HG03139 (cell line): Measurements from ENCODE around the gene RELCH.

Source experiments
- ATAC-seq: cut with Tn5 transposase; IDR thresholded peaks from one replicate; pipeline ENCODE4 v1.9.1; 2021; ENCODE audit not compliant: unreplicated experiment

The RELCH gene

DNA sequence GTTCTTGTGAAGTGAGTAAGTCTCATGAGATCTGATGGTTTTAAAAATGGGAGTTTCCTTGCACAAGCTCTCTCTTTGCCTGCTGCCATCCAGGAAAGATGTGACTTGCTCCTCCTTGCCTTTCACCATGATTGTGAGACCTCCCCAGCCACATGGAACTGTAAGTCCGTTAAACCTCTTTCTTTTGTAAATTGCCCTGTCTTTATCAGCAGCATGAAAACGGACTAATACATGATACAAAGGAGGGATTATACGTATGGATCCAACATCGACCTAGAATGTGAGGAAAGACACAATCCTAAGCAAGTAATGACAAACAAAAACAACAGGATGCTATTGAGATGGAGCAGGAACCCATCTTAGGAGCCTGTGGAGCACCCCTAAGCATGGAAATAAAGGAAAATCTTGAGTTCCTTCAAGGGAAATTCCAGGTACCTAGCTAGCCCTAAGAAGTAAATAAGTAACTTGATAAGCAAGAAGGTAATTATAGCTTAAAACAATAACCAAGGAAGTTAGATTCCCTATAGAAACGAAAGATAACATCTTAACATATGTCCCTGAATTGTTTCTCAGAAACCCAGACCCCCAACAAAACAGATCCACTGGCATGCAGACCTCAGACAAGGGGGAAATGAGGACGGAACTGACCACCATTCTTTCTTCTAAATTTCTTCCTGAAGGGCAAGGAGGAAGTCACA, 136.6 kb downstream of the RELCH start:
- no peak for ATAC-seq

DNA sequence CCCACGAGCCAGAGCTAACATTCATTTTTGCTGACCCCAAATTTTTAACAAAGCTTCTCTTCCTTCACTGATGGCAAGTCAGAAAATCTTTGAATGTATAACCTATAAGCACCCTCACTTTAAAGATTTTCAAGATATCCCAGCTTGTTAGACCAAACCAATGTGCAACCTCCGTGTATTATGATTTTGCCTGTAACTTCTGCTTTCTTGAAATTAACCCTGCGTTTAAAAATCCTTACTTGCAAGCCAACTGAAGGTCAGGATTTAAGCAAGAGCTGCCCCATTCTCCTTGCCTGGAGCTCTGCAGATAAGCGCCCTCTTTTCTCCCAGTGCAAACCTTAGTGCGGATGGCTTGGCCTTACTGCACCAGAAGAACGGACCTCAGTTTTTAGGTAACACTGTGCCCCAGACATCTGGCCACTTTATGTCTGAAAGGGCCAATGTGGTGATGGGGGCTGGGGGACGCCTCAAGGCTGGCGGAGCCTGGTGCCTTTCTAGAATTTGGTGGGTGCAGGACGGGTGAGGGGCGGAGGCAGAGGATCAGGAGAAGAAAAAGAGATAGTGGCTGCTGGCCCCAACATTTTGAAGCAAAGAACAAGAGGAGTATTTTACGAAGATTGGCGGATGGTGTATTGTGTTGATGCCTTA, 137.2 kb downstream of the RELCH start:
- no peak for ATAC-seq

DNA sequence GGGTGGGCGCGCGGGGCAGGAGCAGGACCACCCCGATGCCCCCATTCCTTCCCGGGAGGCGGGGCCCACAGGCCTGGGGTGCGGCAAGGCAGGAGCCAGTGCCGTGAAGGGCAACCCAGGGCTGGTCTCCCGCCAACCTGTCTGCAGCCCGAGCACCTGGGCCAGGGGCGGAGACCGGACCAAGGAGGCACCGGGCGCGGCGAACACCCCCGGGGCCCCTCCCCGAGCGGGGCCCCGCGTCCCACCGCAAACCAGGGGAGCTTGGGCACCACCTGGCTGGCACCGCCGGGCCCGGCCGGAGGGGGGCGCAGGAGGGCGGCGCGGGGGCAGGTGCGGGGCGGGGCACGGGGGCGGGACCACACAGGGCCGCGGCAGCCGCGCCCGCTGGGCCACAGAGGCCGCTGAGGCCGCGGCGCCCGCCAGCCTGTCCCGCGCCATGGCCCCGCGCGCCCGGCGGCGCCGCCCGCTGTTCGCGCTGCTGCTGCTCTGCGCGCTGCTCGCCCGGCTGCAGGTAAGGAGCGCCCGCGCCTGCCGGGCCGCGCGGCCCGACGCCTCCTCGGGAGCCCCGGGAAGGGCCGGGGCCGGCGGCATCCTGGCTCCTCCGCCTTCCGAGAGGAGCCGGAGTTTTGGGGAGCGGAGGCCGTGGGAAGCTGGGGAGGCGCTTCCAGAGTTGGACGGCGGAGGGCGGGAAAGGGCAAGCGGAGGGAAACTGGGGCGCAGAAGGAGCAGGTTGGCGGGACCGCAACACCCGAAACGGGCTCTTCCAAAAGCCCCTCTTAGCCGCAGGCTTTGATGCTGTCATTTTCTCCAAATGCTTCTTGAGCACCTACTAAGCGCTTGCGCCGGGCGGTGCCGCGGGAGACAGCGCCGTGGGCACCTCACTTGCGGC, 138.1 kb downstream of the RELCH start, which contains the start of gene TNFRSF11A:
Gene TNFRSF11A (plus strand): TSS at position 394 of the 889 bp plus-strand sequence. CDS start 43 bp downstream, at position 437.
- ATAC-seq = peak; percentile 48

DNA sequence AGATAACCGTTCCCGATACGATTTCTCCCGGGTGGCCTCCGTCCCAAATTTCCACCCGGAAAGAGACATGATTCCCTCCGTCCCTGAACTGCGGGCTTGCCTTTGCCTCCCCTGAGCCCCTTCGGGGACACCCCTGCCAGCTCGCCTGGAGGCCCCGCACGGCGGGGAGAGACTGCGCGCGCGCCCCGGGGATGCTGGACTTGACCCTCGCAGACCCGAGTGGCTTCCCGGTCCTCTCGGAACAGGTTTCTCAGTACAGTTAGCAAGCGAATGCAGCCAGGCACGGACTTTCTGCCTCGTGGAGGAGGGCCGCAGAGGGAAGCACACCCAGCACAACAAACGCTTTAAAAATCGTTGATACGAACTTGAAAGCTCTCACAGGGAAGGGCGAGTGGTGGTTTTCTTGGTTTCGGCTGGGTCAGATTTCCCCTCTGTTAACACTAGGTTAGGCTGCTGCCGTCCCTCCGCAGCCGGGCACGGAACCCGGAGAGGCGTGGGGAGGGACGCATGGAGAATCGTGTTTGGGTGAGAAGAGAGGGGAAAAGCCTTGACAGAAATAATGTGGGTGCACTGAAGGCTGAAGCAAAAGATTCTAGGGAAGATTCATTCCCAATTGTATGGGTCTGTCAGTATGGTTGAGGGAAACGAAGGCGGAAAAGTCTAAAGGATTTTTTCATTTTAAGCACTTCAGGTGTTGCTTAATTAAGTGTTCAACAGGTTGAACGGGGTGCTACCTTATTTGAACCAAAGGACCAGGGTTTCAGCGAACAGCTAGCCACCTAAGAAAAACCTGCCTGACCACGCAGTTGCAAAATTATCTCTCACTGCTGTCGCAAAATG, 139.0 kb downstream of the RELCH start:
- no peak for ATAC-seq

DNA sequence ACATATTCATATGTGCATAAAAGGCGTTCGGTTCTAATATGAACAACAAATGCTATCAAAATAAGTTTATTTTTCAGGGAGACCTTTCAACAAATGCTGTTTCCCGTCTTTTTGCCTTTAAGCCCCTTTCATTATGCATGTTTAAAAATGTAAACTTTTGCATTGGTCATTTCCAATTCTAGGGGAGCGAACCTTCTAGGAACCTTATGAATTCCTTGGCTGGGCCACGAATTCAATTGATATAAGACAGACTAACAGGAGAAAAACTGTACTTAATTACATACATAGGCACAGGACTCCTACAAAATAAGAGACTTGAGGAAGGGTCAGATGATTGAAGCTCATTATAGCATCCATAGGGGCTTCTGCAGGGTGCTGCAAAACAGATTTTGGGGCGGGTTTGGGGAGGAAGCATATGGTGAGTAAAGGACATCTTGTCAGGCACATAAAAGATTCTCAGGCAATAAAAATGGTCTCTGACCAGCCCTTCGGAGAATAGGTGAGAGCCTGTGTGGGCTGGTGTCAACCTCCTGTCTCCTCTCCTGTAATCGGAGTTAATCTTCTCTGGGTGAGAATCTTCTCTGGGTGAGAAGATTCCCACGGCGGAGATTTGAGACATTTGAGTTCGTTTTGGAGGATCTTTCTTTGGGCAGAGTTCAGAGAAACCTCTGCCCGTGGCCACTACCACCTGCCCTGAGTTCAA, 139.7 kb downstream of the RELCH start:
- no peak for ATAC-seq

DNA sequence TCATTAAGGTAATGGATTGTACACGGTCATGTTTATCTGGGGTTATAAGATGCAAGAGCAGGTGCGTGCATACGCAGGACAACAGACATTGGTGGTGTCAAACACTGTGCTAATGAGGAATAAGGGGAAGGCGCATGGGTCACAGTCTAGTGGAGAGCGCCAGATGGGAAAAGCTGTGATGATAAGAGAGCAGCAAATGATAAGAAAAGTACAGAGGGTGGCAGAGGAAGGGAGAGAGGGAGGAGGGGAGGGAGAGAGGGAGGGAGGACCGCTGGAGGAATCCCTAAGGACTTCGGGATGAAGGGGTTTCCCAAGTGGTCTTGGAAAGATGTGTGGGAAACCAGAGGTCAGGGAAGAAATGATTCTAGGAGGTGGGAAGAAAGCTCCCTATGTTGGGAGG, 140.9 kb downstream of the RELCH start:
- no peak for ATAC-seq

DNA sequence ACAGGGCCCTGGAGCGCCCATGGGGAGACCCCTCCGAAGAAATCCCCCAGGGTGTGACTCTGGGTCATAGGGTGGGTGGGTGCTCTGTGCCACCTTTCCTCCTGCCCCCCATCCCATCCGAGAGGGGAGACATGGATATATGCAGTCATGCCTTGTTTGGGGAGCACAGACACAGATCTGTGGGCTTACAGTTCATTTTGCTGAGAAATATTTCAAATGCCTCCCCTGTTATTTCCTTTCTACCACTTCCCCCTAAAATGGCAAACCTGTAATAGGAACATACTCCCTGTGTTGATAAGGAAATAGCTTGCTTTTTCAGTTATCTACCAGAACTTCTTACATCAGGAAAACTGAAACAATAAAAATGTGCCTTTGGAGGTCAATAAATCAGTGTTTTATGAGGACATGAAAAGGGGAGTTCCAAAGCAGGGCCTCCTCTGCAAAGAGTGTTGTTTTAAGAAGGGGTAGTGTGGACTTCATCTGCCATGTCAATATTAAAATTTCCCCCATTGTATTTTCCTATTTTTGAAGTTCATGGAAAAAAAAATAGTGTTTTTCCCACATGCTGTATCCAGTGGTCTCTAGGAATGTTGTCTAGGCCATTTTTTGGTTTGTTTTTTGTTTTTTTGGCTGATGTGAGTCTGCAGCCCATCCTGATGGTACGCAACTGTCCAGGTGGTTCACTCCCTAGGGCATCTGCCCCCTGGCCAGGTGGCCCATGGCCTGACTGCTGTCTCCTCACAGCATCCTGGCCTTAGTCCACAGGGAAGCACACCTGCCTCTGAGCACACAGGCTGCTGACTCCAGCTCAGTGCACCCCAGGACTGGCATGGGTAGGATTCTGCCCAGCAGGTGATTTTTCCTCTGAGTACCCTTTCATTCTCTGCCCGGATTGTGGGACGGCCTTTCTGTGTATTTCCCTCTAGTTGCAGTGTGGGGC, 141.8 kb downstream of the RELCH start:
- ATAC-seq = no peak

DNA sequence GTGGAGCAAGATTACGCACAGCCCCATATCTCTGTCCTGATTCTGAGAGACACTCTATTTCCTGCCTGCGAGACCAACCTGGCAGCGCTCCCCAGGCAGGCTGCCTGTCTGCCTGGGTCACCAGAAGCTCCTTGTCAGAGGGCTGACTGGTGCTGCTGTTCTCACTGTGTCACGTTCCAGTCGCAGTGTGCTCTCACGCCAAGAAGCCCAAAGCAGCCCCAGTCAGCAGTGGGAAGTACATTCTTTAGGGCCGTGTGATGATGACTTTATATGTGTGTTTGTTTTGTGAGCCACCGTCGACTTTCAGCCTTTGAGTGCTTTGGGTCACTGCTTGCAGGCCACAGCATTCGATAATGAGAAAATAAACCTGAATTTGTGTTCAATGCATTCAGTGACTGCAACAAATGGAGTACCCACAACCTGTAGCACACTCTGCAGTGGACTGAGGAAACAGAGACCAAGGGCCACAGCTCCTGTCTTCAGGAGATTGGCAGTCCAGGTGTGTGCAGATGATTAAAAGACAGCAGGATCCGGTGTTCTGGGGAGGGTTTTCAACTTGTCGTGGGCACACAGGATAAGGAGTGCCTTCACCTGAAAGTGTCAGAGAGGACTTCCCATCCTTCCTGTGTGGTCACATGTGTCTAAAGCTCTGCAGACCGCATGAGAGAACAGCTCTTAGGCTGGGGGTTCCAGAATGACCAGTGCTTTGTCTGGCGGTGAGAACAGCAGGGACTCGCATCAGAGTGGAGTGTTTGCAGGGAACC, 142.8 kb downstream of the RELCH start:
- ATAC-seq = no peak

DNA sequence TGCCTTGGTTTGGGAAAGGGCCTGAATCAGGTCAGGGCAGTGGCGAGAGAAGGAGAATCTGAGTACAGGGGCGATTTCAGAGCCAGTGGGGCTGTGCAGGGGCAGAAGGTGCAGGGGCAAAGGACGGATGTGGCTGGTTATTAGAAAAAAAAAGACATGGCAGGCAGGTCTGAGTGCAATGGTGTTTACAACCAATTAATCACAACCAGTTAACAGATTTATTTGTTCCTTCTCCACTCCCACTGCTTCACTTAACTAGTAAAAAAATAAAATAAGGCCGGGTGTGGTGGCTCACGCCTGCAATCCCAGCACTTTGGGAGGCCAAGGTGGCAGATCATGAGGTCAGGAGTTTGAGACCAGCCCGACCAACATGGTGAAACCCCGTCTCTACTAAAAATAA, 143.6 kb downstream of the RELCH start:
- ATAC-seq = no peak

DNA sequence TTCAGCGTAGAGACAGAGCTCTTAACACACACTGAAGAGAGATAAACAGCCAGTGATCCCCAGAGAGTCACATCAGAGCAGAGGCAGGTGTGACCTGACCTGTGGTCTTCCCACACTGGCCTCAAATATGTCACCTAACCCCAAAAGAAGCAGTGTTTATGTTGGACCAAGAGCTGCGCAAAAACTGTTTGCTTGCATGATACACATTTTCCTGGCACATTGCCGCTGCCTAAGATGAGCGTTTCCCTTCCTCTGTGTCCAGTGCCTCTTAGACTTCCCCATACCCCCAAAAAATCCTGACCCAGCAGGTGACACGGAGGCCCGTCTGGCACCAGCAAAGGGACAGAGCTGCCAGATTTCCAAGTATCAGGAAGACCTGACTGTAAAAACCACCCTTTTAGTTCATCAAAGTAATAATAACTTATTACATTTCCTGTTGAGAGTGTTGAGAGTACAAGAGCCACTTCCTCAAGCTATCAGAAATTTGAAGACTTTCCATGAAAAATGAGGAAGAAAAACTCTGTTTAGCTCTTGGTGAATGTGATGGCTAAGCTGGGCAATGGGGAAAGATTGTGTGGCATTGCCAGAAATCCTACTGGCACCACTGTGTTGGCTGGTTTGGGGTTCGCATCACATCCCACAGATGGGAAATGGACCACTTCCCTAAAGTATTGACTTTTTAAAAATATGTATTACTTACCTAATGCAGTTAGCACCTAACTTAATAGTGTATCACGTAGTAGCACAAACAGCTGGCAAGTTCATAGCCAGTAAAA, 144.7 kb downstream of the RELCH start:
- ATAC-seq = no peak

DNA sequence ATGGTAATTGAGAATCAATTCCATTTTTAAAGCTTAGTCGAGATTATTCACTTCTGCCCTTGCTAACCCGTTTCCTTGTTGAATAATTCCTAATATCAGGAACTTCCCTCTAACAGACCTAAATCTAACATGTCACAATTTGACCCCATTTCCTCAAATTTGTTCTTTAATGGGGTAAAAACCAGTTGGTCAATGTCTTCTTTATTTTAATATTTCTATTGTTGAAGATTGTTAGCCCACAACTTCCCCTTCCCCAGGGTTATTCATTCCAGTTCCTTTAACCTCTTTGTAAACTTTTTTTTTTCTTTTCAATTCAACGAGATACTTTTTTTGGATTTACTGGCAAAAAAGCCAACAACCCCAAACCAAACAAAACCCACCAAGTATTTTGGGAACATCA, 145.4 kb downstream of the RELCH start:
- ATAC-seq = no peak

DNA sequence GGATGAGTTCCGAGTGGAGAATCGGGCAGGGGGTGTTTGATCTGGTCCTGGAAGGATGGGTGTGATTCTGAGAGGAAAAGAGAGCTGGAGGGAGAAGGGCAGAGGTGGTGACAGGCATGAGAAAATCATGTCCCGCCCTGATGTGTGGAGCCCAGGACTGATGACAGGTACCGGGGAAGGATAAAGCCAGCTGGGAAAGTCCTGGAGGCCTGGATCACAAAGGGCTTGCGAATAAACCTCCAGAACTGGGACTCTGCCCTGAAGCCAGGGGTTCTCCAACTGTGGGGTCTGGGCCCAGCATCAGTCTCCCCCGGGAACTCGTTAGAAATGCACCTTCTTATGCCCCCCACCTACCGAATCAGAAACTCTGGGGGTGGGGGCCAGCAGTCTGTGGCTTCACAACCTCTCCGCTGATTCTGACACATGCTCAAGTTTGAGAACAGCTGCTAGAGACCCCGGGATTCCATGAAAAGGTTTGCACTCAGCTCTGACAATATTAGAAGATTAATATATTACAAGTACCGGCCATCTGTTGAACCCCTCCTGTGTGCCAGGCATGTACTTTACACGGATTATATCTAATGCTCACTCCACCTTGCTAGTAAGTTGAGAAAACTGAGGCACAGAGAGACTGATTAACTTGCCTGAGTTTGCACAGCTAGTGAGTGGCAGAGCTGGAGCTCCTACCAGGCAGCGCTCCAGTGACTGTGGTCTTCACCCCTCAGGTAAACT, 146.1 kb downstream of the RELCH start:
- no peak for ATAC-seq

DNA sequence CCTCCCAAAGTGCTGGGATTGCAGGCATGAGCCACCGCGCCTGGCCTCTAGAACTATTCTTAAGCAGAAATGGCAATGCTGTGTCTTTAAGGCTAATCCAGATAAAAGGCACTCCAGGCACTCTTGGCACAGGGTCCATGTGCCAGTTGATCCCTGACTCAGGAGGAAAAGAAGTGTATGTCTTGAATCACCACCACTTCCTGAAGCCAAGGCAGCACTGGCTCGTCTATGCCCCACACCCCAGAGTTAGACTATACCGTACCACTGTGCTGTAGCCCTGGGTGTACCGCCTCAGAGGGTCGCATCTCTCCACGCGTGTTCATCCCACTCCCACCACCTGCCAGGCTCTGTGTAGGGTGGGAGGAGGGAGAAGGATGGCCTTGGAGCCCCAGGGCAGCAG, 147.1 kb downstream of the RELCH start:
- ATAC-seq = no peak

DNA sequence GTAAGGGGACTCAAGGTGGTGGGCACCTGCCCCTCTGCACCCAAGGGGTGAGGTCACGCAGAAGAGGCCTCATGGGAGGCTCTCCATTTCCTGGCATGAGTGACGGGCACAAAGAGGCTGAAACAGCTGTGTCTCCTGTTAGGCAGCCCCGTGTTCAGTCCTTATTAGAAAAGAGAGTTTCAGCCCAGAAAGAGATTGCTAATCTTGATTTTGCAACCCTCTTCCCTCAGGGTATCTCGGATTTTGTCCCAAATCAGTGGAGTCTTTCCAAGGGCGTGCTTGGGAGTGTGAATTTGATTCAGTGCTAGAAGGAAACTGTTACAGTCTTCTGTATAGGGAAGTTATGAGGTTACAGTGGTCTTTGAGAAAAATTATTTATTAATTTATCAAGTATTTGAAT, 148.4 kb downstream of the RELCH start:
- ATAC-seq = no peak

DNA sequence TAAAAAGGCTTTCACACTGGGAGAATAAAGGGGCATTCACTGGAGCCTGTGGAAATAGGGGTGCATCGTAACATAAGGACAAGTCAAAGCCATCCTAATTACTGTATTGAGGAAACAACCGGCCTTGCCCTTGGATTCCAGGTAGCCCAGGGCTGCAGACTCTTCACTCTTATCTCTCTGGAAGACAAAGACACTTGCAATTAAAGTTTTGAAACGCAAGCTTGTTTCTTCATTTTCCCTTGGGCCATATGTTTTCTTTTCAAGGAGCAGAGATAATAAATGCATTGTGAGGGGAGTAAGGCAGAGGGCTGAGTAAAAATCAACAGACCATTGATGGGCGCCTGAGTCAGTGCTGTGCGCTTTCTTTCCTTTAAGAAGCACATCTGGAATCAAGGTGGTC, 149.6 kb downstream of the RELCH start:
- no peak for ATAC-seq

DNA sequence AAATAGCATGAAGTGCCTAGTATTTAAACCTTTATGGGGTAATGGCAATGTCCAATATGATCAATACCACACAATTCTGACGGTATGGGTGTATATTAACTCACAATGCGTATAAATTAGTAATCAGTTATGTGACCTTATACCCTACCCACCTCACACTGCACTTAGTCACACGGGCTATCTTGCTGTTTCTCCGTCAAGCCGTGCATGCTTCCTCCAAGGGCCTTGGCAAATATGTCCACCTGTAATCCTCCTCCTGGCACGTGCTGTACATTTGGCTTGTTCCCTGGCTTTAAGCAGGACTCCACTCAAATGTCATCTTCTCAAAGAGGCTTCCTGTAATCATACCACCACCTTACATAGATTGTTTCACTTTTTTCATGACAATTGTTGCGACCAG, 150.3 kb downstream of the RELCH start:
- ATAC-seq = no peak
